GM19455 (cell line): ENCODE measurements around the gene ULBP3.
"Not testable (repeated sequence)": the region's sequence is repeated elsewhere in the genome, so short reads cannot be mapped to it uniquely, and the experiment has no call there.

Experiments
- ATAC-seq: cut with Tn5 transposase; IDR thresholded peaks from one replicate; pipeline ENCODE4 v1.9.1; 2021; ENCODE audit not compliant: unreplicated experiment

Gene ULBP3

DNA sequence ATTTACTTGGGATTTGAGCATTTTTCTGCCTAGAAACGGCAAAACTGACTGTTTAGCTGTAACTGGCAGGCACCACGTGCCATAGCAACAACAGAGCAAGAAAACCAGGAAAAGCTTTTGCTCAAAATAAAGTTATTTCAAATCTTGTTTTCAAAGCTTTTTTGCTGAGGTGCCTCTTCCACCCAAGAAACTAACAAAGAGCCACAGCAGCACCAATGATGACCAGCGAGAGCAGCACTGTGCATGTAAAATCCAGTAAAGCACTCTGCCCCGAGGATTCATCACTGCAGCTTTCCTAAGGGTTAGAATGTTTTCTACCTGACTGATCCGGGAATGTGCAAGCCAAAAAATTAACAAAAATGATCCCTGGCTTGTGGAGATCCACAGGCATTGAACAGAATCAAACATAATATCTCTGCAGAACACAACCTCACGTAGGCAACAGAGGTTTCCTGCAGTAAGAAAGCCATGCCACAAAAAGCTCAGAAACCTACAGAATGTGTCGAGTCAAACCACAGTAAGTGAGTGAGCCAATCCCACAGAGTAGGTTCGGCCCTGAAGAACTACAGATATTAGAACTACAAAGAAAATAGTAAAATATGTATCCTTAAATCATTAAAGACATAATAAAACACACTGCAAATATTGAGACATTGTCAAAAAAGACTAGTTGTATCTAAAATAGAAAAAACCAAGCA, 7.4 kb upstream of the ULBP3 start:
- no peak for ATAC-seq

- no peak for ATAC-seq
These were observed 6.1 kb upstream of the ULBP3 start for GRCh38 chr6:150075034-150075421.

GRCh38 chr6:150074396-150075033, 5.6 kb upstream of the ULBP3 start:
- not testable (repeated sequence) for ATAC-seq

DNA sequence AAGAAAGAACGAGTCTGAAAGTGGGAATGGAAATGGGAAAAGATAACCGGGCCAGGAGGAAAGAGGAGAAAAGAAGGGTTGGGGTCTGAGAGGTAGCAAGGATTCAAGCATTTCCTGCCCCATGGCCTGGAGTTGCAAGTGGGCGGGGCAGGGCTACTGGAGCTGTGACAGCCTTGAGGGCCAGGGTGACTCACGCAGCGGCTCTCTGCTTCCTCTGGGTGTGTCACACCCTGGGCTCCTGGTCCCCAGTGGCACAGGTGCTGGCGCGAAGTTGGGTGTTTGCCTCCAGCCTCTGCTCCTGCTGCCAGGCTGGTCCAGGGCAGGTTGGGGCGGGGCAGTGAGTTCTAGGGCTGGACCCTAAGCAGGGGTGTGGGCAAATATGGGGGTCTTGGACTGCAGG, 3.3 kb upstream of the ULBP3 start:
- no peak for ATAC-seq

DNA sequence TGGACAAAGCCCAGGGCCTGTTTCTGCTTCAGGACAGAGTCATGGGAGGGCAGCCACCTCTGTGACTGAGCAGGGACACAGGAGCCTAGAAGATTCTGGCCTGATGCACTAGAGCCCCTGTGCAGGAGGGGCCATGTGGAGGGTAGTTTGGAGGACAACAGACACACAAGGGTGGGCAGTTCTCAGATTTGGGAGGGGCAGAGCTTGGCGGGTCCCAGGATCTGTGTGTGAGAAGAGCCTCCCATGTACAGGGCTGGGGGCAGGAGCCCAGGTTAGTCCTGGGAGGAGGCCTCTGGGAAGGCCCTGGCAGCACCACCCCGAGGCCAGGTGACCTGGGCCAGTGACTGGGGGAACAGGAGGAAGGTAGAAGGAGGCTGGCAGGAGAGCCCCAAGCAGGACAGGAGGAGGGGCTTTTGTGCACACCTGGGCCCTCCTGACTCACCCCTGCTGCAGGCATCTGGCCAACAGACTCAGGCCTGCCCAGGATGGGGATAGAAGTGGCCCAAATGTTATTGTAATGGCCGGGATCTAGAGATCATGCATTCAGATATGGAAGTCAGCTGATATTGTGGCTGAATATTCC, 1.4 kb upstream of the ULBP3 start:
- no peak for ATAC-seq

- no peak for ATAC-seq
These were observed 785 bp upstream of the ULBP3 start for GRCh38 chr6:150069706-150070105.

GRCh38 chr6:150068151-150068550, 770 bp downstream of the ULBP3 start:
- ATAC-seq = no peak

DNA sequence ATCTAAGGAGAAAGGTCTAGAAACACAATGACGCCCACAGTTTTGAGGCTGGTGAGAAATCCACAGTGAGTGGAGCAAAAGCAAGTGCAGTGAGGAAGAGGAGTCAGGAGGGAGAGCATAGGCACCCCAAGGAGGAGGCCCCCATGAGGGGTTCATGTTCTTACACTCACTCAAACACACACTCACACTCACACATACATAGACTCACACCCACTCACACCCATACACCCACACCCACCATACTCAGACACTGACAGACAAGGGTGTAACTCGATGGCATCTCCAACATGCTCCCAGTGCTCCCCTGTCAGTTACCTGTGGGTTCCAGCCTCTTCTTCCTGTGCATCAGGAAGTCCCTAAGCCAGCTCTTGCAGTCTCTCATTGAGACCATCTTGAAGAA, 3.8 kb downstream of the ULBP3 start:
- no peak for ATAC-seq

DNA sequence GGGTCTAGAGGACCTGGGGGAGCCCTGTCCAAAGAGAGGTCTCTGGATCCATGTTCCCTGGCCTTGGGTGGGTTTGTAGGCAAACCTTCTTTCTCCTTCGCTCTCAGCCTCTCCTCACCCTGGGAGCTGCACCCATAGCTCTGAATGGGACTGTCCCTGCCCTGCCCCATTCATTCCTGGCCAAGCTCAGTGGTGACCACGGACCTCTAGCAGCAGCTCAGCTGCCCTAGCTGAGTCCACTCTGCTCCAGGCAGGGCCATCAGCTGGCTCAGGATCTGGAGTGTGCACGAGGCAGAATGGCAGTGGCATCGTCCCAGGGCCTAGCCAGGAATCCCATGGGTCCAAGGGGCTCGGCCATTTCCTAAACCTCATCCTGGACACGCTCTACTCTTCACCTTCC, 5.3 kb downstream of the ULBP3 start:
- no peak for ATAC-seq

GRCh38 chr6:150059973-150060372, 8.9 kb downstream of the ULBP3 start:
- ATAC-seq = not testable (repeated sequence)

GRCh38 chr6:150058986-150059385, 9.9 kb downstream of the ULBP3 start:
- no peak for ATAC-seq

GRCh38 chr6:150058231-150058792, 10.6 kb downstream of the ULBP3 start:
- ATAC-seq = no peak

- no peak for ATAC-seq
These were observed 11.4 kb downstream of the ULBP3 start for GRCh38 chr6:150057501-150057951.

DNA sequence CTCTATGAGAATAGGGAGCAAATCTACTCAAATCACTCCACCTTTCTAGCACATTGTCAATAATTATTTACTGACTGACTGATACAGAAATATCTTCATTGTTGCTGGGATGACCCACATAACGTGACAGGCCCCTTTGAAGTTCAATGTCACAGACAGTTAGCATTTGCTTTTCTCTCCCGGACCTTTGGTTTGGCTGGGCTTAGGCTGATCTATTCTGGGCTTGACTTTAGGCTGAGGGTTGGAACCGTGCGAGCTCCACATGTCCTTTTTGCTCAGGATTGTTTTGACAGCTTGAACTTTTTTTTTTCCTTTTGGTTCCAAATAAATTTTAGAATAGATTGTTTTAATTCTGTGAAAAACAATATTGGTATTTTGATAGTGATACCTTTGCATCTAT, 12.0 kb downstream of the ULBP3 start:
- no peak for ATAC-seq

DNA sequence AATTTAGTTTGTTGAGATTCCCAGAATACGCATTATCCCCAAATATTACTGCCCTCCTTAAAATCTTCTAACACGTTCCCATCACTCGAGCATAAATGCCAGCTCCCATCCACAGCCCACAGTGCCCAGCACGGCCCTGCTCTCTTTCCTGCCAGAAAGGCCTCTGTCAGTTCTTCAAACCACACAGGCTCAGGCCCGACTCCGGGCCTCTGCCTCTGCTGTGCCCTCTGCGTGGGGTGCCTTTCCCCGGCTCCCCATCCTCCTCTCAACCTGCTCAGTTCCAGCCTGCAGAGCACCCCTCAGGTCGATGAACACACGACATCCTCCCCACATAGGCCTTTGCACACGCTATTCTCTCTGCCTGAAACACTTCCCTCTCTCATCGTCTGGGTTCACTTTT, 12.8 kb downstream of the ULBP3 start:
- no peak for ATAC-seq

DNA sequence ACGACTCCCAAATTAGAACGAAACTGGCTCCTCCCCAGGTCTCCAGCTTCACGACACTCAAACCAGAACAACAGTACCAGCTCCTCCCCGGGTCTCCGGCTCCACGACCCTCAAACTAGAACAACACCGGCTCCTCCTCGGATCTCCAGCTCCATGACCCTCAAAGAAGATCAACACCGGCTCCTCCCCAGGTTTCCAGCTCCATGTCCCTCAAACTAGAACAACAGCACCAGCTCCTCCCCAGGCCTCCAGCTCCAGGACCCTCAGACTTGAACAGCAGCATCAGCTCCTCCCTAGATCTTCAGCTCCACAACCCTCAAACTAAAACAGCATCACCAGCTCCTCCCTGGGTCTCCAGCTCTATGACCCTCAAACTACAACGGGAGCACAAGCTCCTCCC, 13.8 kb downstream of the ULBP3 start:
- ATAC-seq = no peak

DNA sequence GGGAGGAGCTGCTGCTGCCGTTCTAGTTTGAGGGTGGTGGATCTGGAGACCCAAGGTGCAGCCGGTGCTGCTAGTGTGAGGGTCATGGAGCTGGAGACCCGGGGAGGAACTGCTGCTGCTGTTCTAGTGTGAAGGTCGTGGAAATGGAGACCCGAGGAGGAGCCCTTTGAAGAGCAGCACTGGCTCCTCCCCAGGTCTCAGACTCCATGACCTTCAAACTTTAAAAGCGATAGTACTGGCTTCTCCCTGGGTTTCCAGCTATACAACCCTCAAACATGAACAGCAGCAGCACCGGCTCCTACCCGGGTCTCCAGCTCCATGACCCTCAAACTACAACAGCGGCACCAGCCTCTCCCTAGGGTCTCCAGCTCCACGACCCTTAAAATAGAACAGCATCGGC, 15.5 kb downstream of the ULBP3 start:
- no peak for ATAC-seq

GRCh38 chr6:150050846-150051245, 18.1 kb downstream of the ULBP3 start:
- no peak for ATAC-seq

DNA sequence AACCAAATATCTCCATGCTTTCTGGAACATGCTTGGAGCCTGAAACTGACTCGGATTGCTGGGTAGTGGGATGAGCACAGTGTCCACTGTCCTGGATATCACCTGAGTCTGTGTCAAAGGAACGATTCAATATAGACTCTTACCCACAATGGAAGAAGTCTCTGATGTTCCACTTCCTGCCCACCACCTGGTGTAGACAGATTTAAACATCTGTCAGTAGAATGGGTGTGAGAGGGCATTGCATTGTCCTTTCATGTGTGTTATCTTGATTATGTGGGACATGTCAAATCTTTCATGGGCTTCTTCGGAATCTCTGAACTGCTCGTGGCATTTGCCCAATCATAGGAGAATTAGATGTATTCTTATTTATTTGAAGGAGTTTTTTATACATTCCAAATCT, 20.8 kb downstream of the ULBP3 start:
- no peak for ATAC-seq

- ATAC-seq = no peak
These were observed 22.0 kb downstream of the ULBP3 start for GRCh38 chr6:150046943-150047342.

GRCh38 chr6:150044621-150045145, 24.2 kb downstream of the ULBP3 start:
- ATAC-seq = no peak
